Embryonic facial prominence (tissue), 1 donor: ENCODE data around the gene PDK4.
"Not testable (repeated sequence)": the region's sequence is repeated elsewhere in the genome, so short reads cannot be mapped to it uniquely, and the experiment has no call there.

ENCODE experiments used
- DNase-seq: peaks from one replicate; pipeline ENCODE4 v3.0.0-alpha.2; 2016; ENCODE audit errors: extremely low spot score

The PDK4 gene

GRCh38 chr7:95569720-95570119 is 26.6 kb downstream of the PDK4 start:
- no peak for DNase-seq

- no peak for DNase-seq
These were observed 35.6 kb downstream of the PDK4 start for GRCh38 chr7:95560674-95561073.

DNA sequence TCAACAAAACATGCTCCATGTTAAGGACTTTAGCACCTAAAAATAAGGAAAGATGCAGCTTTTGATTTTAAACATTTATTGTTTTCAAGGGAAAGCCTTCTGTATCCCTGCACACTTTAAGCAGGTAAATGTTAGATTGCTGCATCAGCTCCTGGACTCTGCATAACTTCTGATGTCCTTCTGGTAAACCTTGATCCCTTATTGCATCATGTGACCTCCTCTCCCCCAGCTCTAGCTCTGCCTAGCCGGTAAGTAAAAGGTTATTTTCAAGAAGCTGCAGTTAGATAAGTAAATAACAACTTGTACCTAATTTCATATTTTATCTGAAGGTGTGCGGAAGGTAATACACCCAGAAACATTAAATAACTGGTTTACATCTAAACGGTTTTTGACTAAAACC is 37.5 kb downstream of the PDK4 start:
- no peak for DNase-seq

DNA sequence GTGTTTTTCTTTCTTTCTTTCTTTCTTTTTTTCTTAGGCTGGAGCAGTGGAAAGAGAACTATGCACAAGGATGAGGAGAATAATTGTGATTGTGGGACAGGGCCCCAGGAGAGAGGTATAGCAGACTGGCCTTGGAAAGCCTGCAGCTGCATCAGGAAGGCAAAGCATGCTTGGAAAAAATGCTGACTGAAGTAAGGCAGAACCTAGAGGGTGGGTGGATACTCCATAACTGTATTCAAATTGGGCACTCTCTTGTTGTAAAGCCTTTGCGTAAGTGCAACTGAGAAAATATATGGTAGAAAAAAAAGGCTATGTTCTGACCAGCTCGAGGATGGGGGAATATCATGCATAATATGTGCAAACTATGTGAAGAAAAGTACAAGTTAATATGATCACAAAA is 39.5 kb downstream of the PDK4 start:
- DNase-seq, result no peak

DNA sequence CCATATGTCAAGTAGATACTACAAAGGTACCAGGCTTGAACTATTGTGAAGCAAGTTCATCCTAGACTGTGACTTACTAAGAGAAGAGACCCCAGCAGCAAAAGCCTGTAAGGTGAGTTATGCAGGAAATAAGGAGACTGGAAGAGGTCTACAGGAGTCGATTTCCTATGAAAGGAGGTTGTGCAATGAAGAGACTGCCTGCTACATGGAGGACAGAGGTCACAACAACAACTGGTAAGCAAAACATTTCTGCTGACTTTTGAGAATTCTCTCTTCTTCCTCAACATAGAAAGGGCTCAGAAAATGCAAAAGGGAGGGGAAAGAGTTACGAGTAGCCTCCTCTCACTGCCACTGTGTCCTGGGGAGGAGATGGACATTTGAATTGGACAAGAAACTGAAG is 42.4 kb downstream of the PDK4 start:
- no peak for DNase-seq

GRCh38 chr7:95552010-95552926 is 44.0 kb downstream of the PDK4 start:
- DNase-seq, result not testable (repeated sequence)

DNA sequence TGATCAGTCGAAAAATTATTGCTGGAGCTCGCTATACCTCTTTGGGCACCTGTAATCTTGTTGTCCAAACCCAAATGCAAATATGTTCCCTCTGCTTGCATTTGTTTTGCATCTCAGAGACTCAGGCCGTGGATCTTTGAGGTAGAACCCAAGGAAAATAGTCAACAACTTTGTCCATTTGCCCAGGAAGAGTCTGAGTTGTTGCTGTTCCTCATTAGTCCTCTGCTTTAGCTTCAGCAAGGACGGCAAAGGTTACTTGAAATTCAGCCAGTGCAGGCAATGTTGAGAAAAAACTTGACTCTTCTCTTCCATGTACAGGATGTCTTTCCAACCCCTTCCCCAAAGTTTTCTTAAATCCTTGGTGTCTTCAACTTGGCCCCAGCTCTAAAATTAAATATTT is 45.8 kb downstream of the PDK4 start:
- no peak for DNase-seq

GRCh38 chr7:95549818-95550529 is 46.3 kb downstream of the PDK4 start:
- DNase-seq, result no peak

DNA sequence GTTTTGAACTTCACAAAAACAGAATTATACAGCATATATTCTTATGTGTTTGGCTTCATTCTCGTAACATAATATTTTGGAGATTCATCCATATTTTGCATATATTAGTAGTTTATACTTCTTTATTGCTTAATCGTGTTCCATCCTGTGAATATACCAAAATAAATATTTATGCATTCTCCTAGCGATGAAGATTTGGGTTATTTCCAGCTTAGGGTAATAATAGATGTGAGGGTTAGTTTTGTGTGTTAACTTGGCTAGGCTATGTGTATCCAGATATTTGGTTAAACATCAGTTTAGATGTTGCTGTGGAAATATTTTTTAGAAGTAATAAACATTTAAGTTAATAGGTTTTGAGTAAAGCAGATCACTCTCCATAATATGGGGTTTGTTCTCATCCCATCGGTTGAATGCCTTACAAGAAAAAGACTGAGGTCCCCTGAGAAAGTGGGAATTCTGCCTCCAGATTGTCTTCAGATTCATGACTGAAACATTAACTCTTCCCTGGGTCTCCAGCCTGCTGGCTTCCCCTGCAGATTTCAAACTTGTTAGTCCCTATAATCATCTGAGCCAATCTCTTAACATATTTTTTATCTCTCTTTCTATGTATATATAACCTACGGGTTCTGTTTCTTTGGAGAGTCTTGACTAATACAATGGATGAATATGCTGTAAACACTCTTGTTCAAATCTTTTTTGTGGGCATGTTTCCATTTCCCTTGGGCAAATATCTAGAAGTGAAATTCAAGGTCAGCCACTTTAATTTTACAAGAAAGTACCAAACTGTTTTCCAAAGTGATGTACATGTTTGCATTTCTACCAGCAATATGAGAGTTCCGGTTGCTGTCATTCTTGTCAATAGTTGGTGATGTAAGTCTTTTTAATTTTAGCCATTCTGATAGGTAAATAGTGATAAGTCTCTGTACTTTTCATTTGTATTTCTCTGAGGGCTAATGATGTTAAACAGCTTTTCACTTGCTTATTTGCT is 48.7 kb downstream of the PDK4 start:
- DNase-seq, result no peak

DNA sequence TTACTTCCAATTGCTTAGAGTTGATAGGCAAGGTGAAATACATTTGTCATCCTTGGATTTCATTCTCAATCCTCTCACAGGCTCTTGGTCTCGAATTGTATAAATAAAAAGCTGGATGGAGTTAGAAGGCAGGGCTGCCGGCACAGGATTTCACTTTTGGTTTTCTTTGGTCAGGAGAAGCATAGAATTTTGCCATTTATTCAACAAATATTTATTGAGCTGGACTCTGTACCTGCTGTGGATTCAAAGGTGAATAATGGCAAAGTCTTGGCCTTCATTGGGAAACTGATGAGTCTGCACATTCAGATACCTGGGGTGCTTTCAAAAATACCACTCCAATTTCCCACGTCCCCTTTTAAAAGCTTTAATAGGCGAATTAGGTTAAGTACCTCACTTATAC is 49.7 kb downstream of the PDK4 start:
- no peak for DNase-seq

GRCh38 chr7:95545673-95546072 is 50.6 kb downstream of the PDK4 start:
- no peak for DNase-seq

DNA sequence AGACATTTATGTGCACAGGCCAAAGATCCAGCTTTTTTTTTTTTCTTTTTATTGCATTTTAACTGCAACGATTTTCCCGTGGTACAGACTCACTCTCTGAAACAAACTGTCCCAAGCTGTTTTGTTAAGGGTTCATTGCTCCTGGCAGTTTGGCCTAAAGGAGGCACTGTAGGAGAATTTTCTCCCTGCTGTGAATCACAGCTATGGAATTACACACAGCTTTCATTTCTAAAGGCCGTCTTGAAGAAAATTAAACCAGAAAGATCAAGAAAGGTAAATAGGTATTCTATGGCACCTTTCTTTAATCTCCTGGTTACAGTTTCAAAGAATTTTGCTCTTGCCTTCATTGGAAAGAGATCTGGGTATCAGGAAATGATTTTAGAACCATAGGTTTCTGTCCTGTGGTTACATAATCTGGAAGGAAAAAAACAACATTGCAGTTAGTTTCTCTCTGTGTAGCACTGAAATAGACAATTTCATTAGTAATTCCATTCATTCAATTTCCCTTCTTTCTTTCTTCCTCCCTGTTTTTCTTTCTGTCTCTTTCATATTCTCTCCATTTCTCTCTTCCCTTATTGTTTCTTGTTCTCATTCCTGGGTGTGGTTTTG is 51.2 kb downstream of the PDK4 start:
- no peak for DNase-seq

- DNase-seq, result no peak
These were observed 52.1 kb downstream of the PDK4 start for GRCh38 chr7:95544171-95544570.

DNA sequence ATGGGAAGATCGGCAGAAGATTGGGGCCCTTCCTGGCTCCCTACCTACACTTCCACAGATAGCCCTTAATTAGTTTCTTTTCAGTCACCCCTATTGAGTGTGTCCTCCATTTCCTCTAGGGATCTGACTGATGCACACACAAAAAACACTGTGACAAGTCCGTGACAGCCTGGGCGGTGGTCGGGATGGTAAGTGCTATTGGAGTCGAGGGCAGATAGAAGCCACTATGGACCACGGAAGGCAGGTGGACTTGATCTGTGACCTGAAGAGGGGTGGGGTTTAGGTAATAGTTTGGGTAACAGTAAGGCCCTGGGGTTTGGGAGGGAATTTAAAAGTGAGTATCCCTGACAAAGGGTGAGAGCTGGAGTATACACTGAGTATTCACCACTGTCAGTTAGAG is 53.0 kb downstream of the PDK4 start:
- no peak for DNase-seq

GRCh38 chr7:95540366-95540765 is 56.0 kb downstream of the PDK4 start:
- DNase-seq, result no peak

DNA sequence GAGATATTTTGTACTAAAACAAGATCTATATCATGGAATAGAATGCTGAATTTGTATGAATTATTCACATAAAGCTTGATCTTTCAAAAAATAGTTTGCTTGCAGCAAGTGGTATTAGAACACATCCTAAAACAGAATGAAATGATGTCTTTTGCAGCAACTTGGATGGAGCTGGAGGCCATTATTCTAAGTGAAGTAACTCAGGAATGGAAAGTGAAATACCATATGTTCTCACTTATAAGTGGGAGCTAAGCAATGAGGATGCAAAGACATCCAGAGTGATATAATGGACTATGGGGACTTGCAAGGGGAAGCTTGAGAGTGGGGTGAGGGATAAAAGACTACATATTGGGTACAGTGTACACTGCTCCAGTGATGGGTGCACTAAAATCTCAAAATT is 56.9 kb downstream of the PDK4 start:
- DNase-seq, result no peak

- DNase-seq, result no peak
These were observed 58.8 kb downstream of the PDK4 start for GRCh38 chr7:95537468-95537867.

GRCh38 chr7:95536656-95537311 is 59.5 kb downstream of the PDK4 start:
- DNase-seq, result no peak

DNA sequence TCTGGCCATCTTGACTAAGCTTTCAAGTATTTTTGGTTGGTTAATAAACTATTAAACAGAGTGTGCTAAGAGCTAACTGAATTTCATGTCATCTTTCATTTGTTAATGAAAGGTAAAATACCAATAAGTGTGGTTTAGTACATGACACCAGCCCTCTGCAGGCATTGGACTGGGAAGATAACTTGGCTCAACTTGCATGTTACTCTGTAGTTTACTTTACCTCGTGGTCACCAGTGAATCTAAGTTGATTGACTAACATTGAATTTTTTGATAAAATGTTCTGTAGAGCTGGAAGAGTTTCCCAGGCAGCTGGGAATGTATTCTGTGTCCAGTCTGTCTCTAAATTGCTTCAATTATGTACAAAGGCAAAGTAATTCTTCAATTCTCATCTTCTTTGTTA is 60.7 kb downstream of the PDK4 start:
- no peak for DNase-seq

- DNase-seq, result no peak
These were observed 61.5 kb downstream of the PDK4 start for GRCh38 chr7:95534796-95535195.
